Hepatocyte (in vitro differentiated cells): Measurements from ENCODE around the gene COX7A2L.

Experiments used
- CTCF ChIP-seq: fragments of 200-600 bp; sonication (generic); IDR thresholded peaks from 2 replicates; pipeline ENCODE4 v1.5.1; 2016; ENCODE audit warnings: antibody characterized with exemption, mild to moderate bottlenecking; ENCODE audit not compliant: poor library complexity
- EZH2 ChIP-seq: fragments of 200-600 bp; sonication (generic); IDR thresholded peaks from 2 replicates; pipeline ENCODE4 v1.6.1; 2016; ENCODE audit warnings: antibody characterized with exemption, mild to moderate bottlenecking, borderline replicate concordance
- EZH2phosphoT487 ChIP-seq: fragments of 200-600 bp; sonication (generic); IDR thresholded peaks from one replicate; pipeline ENCODE4 v1.6.1; 2018; ENCODE audit warnings: antibody characterized with exemption, mild to moderate bottlenecking, low read depth, moderate library complexity; ENCODE audit not compliant: unreplicated experiment, severe bottlenecking

GRCh38 chr2:42329736-42330135 is 31.3 kb downstream of the COX7A2L start:
- TF ChIP-seq CTCF (no peak), EZH2 (no peak), EZH2phosphoT487 (no peak)
